Epithelial cell of proximal tubule (primary cell): ENCODE data around the gene ZIC4. TPM values are rescaled to one million over a fixed set of nuclear protein-coding genes. Genes with fewer than 3 reads are reported as not detected.

Source experiments
- DNase-seq: peaks from one replicate; pipeline ENCODE4 v3.0.0-alpha.2; 2011; ENCODE audit warnings: low read depth
- H3K4me3 ChIP-seq: 2 replicates; pipeline ENCODE4 v1.5.1; 2011; ENCODE audit warnings: low read depth, mild to moderate bottlenecking, low read length
- total RNA-seq: library from RNA; depleted of rRNA; stranded (reverse); fragments of >200 nt; gene quantifications from 2 replicates; pipeline ENCODE4 v1.2.3, GENCODE V29; 2015
- TF ChIP-seq, protein P1 (sequence below): conservative IDR thresholded peaks from 2 replicates; pipeline ENCODE4 v1.5.1; 2012; ENCODE audit warnings: low read depth, mild to moderate bottlenecking, low read length

The ZIC4 gene
- total RNA-seq, 1 donor from 2014 or later, result not detected

DNA sequence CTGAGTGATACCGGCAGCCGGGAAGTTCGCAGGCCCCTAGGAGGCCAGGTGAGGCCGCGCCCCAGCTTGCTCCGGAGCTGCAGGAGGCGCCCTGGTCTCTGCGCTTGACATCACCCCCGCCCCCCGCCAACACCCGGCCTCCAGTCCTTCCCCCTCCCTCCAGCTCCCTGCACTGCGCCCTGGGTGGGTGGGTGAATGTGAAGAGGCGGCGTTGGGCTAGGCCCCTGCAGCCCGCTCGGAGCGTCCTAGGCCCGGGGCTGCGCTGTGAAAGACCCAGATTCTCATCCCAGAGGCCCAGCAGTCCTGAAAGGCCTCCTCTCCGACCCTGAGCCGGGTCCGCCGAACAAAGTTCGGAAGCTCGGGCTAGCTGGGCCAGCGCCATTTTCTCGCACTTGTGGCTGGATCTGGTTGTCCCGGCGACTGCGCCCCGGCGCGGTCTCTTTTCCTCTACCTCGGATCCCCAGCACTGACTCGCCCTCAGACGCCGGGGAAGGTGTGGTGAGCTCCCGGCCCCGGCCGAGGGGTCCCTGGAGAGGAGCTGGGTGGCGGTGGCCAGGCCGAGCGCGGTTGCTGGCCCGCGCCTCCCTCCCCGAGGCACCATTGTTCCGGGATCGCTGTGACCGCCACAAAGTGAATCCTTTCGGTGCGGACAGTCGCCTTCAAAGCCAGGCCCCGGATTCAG lies 12.9 kb downstream of the ZIC4 start:
- TF ChIP-seq, protein P1, sequence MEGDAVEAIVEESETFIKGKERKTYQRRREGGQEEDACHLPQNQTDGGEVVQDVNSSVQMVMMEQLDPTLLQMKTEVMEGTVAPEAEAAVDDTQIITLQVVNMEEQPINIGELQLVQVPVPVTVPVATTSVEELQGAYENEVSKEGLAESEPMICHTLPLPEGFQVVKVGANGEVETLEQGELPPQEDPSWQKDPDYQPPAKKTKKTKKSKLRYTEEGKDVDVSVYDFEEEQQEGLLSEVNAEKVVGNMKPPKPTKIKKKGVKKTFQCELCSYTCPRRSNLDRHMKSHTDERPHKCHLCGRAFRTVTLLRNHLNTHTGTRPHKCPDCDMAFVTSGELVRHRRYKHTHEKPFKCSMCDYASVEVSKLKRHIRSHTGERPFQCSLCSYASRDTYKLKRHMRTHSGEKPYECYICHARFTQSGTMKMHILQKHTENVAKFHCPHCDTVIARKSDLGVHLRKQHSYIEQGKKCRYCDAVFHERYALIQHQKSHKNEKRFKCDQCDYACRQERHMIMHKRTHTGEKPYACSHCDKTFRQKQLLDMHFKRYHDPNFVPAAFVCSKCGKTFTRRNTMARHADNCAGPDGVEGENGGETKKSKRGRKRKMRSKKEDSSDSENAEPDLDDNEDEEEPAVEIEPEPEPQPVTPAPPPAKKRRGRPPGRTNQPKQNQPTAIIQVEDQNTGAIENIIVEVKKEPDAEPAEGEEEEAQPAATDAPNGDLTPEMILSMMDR, result no peak
- no peak for DNase-seq
- no peak overlapping the region for H3K4me3 ChIP-seq

DNA sequence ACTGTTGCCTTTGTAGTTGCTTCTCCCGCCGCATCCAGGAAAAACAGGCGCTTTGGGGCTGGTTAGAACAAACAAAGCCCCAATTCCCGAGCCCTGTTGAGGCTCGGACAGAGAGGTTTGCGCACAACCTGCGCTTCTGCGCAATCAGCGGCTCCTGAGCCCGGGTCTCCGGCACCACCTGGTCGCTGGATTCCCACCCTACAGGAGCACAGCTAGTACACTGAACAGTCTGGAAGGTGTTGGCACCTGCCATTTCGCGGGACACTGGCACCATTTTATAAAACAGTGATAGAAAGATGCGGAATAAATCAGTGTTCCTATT lies 13.8 kb downstream of the ZIC4 start:
- no peak overlapping the region for H3K4me3 ChIP-seq
- DNase-seq, result no peak
- TF ChIP-seq, protein P1, result no peak

DNA sequence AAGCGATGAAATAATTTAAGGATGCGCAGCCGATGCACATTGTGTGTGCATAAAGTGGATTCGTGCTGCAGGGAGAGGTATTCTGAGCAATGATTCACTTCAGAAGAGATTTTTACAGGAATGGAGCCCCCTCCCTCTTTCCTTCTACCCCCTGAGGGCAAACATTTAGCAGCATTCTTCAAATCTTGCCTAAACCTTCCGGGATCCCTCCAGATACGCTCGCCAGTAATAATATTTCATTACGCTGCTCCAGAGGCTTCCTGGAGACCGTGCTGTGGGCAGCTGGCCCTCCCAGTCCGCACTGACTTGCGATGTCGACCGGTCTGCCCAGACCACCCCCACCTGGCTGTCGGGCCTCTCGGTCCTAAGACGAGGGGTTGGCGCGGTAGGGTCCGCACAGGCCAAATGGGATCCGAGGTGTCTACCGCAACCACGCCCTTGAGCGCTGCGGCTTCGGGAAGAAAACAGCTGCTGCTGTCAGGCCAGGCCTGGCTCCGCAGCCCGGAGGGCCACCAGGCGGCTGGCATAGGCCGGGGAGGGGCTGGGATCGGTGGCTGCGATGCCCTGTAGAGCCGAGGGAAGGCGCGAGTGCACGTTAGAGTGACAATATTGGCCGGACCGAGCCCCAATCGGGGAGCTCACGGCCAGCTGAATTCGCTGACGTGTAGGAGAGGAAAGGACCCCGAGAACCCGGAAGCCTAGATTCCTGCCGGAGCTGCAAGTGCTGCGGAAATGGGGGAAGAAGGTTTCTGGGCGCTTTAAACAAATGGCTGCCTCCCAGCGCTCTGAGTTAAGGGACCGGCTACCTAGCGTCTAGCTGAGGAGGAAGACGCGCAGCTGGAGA lies 14.3 kb downstream of the ZIC4 start:
- no peak for DNase-seq
- no peak overlapping the region for H3K4me3 ChIP-seq
- TF ChIP-seq, protein P1, result no peak

DNA sequence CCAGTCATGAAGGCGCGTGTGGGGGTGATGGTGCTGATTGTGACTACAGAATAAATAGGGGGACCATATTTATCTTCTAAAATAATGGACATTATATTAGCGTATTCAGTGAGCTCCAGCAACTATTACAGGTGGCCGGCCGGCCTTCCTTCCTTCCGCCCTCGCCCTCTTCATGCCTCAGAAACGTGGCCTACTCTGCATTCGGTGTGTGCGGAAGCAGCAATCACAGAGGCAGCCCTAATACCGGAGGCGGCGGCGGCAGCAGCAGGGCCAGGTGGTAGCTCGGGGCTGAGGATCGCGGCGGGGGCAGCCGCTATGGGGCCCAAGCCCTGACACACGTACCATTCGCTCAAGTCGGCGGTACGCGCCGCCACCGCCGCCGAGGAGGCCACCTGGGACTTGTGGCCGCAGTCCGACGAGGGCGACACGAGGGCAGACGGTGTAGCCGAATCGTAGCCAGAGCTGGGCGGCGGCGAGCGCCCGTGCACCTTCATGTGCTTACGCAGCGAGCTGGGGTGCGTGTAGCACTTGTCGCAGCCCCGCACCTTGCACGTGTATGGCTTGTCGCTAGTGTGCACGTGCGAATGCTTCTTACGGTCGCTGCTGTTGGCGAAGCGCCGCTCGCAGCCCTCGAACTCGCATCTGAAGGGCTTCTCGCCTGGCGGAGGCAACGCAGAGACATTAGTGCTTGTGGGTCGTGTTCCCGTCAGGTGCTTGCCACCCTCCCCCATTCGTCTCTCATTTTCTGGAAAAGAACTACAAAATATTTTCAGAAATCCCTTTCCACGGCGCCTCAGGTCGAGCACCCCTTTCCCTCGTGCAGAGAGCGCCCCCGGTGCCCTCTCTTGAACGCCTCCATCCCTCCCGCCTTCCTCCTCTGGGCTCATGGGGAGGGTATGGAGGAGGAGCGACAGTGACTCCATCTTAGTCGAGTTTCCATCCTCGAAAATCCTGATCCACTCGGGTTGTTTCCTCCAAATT lies 15.5 kb downstream of the ZIC4 start:
- TF ChIP-seq, protein P1, result no peak
- H3K4me3 ChIP-seq, result no peak overlapping the region
- DNase-seq, result no peak

DNA sequence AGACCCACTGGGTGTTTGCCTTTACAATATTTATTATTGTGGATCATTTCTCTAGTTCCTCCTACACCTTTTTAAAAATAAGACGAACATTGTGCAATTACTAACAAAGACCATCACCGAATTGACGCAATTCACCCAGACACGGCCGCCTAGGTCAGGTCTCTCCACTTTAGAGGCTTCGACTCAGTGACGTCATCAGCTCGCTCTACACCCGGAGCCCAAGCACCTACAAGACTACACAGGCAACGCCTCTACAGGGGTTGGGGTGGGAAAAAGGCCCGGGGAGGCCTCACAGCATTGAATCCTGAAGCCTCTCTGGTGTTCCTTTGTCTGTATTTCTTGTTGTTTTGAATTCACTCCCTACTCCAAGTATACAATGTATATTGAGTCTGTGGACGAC lies 16.6 kb downstream of the ZIC4 start:
- no peak for DNase-seq
- no peak overlapping the region for H3K4me3 ChIP-seq
- TF ChIP-seq, protein P1, result no peak

DNA sequence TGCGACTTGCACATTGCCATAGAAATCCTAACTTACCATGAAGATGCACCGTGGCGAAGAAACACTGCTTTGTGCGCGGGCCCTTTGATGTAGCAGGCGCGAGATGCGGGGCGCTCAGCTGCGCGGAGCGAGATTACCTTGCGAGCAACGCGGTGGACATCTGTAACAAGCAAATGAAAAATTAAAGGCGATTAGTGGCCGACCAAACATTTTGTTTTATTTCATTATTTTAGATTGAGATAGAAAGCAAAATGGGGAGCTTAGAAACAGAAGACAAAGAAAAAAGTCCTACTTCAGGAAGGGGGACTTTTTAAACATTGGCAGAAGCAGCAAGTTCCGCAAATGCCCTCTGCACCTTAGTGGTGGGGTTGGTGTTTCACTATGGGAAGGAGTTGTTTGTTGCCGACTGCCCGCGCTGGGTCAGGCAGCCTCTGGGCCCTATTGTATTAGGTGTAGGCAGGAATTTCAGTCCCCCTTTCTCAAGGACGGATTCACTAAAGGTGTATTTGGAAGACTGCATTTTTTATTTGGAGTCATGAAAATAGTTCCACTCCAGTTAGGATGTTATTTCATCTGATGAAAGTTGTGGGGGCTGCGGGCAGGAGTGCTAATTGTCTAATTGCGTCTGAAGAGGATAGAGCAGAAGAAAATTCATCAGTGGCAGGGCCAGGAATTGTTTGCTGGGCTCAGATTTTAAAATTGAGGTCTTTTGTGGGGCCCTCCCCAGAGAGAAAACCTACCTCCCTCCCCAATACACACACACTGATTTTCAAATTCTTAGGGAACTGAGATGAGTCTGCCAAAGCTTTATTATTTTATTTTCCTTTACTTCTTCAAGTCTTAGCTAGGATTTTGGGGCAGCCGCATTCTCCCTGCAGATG lies 17.4 kb downstream of the ZIC4 start:
- H3K4me3 ChIP-seq, result no peak overlapping the region
- no peak for DNase-seq
- TF ChIP-seq, protein P1, result no peak
